AG10803 (cell line): ENCODE measurements around the gene AURKA.

Experiments used
- DNase-seq: peaks from one replicate; pipeline ENCODE4 v3.0.0; 2010; ENCODE audit warnings: low read depth
- H3K4me3 ChIP-seq: 2 replicates; pipeline ENCODE4 v1.5.1; 2011; ENCODE audit warnings: mild to moderate bottlenecking, low read length, control low read depth
- TF ChIP-seq, protein P1 (sequence below): conservative IDR thresholded peaks from 2 replicates; pipeline ENCODE4 v1.5.1; 2011; ENCODE audit warnings: mild to moderate bottlenecking, low read length, control low read depth, inconsistent platforms

The AURKA gene

DNA sequence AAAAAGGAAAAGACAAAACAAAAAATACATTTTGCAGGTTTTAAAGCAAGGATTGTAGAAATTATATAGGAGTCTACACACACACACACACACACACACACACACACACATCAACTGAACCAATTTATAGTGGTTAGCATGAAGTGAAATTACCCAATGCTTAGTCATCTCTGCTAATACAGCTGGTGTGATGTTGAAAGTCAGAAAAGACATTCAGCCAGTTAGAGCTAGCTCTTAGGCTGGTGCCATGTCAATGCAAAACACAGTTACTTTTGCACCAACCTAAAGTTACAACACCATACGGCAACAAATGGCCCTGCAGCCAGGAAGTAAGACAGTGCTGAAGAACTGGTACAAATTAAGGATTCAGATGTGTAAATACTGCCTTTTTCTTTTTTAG lies 18.1 kb downstream of the AURKA start:
- peak; percentile 99 for DNase-seq

DNA sequence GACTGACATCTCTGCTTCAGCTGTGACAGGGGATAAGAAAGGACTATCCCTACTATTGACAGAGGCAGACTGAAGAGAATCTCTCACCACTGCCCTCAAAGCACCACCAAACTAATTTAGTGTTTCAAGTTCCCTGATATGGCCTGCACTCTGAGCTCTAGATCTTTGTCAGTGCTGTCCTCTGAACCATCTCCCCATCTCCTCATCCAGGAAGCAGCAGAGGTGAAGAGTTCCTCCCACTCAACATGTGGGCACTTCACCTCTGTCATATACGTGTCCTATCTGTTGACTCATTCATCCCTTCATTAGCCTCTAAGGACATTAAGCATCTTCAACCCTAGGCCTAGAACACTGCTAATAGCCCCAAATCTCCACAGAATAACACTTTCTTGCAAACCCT lies 19.2 kb downstream of the AURKA start:
- no peak for DNase-seq
- no peak overlapping the region for H3K4me3 ChIP-seq
- TF ChIP-seq, protein P1, sequence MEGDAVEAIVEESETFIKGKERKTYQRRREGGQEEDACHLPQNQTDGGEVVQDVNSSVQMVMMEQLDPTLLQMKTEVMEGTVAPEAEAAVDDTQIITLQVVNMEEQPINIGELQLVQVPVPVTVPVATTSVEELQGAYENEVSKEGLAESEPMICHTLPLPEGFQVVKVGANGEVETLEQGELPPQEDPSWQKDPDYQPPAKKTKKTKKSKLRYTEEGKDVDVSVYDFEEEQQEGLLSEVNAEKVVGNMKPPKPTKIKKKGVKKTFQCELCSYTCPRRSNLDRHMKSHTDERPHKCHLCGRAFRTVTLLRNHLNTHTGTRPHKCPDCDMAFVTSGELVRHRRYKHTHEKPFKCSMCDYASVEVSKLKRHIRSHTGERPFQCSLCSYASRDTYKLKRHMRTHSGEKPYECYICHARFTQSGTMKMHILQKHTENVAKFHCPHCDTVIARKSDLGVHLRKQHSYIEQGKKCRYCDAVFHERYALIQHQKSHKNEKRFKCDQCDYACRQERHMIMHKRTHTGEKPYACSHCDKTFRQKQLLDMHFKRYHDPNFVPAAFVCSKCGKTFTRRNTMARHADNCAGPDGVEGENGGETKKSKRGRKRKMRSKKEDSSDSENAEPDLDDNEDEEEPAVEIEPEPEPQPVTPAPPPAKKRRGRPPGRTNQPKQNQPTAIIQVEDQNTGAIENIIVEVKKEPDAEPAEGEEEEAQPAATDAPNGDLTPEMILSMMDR = no peak

More for the DNA sequence above, 18.1 kb downstream of the AURKA start:
- H3K4me3 ChIP-seq = no peak overlapping the region
- TF ChIP-seq, protein P1 = no peak

DNA sequence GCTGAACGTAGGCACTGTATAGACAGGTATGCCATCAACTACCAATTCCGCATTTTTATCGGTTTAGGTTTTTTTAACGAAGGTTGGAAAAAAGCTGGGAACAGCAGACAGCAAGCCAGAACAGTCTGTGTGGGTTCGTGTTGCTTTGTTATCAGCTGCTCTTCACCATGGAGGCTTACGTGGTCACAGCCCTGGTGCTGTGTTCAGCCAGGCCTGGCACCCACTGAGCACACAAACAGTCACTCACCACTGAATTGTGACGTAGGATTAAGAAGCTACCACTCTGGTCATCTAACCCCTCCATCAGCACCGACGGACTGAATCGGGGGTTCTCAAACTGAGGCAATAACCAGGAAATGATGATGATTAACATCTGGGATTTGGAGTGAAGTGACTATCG lies 20.0 kb downstream of the AURKA start:
- DNase-seq = no peak
- no peak overlapping the region for H3K4me3 ChIP-seq
- TF ChIP-seq, protein P1 = no peak

DNA sequence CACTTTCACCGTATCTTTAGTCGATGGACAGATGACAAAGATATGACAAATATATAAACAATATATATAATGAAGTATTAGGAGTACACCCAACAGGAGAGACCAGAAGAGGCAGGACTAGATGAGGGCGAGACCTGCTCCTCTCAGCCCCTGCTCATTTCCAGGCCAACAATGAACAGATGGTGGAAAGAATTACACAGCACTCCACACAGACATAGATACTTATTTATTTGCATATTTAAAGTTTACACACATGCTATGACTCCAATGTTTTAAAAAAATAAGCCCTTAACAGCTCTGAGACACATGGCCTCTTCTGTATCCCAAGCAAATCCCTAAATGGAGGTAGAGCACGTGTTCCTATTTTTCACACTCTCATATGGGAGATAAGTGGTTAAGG lies 22.8 kb downstream of the AURKA start:
- DNase-seq = no peak
- TF ChIP-seq, protein P1 = no peak
- H3K4me3 ChIP-seq = no peak overlapping the region

DNA sequence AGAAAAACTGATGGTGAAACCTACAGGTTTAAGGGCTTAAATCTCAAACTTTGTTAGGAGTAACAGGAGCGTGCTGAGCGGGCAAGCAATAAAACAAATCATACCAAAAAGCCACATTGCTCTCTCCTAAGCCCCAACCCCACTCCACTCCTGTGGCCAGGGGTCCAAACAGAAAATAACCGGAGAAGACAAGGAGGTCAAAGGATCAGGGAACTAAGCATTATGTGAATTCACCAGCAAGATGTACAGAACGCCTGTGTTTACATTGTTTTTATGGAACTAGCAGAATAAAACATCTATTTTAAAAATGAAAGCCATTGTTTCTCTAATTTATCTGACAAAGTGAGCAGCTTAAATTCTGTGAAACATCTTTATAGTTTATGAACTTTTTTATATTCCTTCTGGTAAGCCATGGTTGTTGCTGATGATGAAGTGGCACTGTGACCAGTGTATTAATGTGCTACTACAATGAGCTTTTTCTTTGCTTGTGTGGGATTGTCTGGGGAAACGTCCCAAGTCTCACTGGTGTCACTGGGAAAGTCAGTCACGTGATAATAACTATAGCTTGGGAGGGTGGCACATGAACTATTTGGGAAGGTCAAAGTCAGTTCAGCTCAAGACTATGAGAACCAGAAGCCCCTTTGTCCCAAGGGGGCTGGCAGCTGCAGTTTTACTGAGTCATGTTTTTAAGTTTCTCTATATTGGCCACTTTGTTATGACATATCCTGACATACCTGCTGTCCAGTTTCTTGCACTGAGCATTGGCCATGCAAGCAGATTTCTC lies 23.5 kb downstream of the AURKA start:
- TF ChIP-seq, protein P1 = no peak
- no peak for DNase-seq
- H3K4me3 ChIP-seq = no peak overlapping the region

DNA sequence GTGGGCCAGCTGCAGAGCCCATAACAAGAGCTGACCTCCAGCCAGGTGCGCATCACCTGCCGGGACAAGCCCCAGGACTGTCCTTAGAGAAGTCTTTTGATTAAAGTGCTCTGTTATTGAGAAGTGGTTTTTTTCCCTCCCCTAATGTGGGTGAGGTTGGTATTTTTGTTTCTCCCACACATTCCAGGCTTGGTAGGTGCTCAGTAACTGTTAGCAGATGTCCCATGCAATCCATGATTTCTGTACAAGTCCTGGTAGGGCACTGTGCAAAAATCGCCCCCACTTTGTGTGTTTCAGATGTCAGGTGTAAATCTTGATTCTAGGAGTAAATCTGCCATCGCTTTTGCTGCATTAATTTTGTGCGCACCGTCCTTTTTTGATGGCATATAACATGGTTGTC lies 28.5 kb downstream of the AURKA start:
- H3K4me3 ChIP-seq = no peak overlapping the region
- DNase-seq = no peak
- TF ChIP-seq, protein P1 = no peak

DNA sequence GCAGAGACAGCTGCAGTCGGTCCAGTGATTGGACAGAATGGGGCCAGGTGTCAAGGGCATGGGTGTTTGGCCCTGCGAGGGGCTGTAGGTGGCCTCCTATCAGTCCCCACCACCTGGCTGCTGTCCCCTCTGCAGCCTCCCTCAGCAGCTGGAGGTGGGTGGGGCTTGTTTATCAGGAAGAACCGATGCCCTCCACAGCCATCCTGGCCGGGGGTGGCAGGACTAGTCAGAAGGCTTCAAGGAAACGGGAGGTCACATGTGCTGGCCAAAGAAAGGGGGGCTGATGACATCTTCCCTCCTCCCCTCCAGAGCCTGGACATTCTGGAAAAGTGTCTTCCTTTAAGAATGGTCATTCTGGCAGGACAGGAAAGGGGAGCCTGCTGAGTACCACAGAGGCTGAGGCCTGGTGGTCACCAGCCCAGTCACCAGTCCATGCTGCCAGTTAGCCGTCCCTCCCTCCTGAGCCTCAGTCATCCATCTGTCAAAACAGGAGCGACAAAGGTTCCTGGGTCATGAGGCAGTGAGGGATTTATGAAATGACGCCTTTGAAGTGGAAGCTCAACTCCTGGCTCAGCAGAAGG lies 29.1 kb downstream of the AURKA start:
- TF ChIP-seq, protein P1 = no peak
- no peak for DNase-seq
- H3K4me3 ChIP-seq = no peak overlapping the region
